Sigmoid colon (tissue), 4 donors: Measurements from ENCODE around the gene CSTPP1.

Experiments used
- POLR2A ChIP-seq, 2 donors: fragments of 450-650 bp; IDR thresholded peaks; one replicate each; pipeline ENCODE4 v1.6.1; 2016; ENCODE audit warnings: antibody characterized with exemption in 2 of 2, mild to moderate bottlenecking in 2 of 2, moderate library complexity in 2 of 2
- POLR2AphosphoS5 ChIP-seq, 4 donors: sonication (generic); formaldehyde crosslinking; IDR thresholded peaks; one replicate each; pipeline ENCODE4 v1.6.1; 2017; ENCODE audit warnings: antibody characterized with exemption in 4 of 4
- TF ChIP-seq, protein P1 (sequence below), 4 experiments: fragments of 450-650 bp in 3 of 4; fragments of 200-600 bp in 1 of 4; IDR thresholded peaks; one replicate each; pipeline ENCODE4 v1.5.1; 2016 to 2019; ENCODE audit warnings: antibody characterized with exemption in 4 of 4, mild to moderate bottlenecking in 3 of 4, moderate library complexity in 2 of 4

GRCh38 chr11:47062736-47063135 lies 126.2 kb downstream of the CSTPP1 start:
- TF ChIP-seq, protein P1, sequence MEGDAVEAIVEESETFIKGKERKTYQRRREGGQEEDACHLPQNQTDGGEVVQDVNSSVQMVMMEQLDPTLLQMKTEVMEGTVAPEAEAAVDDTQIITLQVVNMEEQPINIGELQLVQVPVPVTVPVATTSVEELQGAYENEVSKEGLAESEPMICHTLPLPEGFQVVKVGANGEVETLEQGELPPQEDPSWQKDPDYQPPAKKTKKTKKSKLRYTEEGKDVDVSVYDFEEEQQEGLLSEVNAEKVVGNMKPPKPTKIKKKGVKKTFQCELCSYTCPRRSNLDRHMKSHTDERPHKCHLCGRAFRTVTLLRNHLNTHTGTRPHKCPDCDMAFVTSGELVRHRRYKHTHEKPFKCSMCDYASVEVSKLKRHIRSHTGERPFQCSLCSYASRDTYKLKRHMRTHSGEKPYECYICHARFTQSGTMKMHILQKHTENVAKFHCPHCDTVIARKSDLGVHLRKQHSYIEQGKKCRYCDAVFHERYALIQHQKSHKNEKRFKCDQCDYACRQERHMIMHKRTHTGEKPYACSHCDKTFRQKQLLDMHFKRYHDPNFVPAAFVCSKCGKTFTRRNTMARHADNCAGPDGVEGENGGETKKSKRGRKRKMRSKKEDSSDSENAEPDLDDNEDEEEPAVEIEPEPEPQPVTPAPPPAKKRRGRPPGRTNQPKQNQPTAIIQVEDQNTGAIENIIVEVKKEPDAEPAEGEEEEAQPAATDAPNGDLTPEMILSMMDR (IDR thresholded peaks at IDR 0.05): no peak
- TF ChIP-seq POLR2AphosphoS5 (IDR thresholded peaks at IDR 0.05) (no peak), POLR2A (IDR thresholded peaks at IDR 0.05) (no peak)
